SJCRH30 (cell line): ENCODE results near the gene MT1X. TPM values are rescaled to one million over a fixed set of nuclear protein-coding genes. Genes with fewer than 3 reads are reported as not detected.
A peak's percentile ranks its signal among the peaks of the same experiment; 100 is the strongest.

Source experiments
- DNase-seq, 2 experiments: peaks; one replicate each; pipeline ENCODE4 v3.0.0-alpha.2; 2015 to 2020
- H3K27ac ChIP-seq: fragments of 250-450 bp; sonication (Bioruptor Pico); 2 replicates; pipeline ENCODE4 v1.5.1; 2020; ENCODE audit warnings: mild to moderate bottlenecking, moderate library complexity
- H3K27me3 ChIP-seq: fragments of 250-450 bp; sonication (Bioruptor Pico); 2 replicates; pipeline ENCODE4 v1.5.1; 2020; ENCODE audit warnings: mild to moderate bottlenecking, moderate library complexity
- H3K36me3 ChIP-seq: fragments of 250-450 bp; sonication (Bioruptor Pico); 2 replicates; pipeline ENCODE4 v1.5.1; 2020; ENCODE audit warnings: mild to moderate bottlenecking, moderate library complexity
- H3K4me1 ChIP-seq: fragments of 250-450 bp; sonication (Bioruptor Pico); 2 replicates; pipeline ENCODE4 v1.5.1; 2020; ENCODE audit warnings: mild to moderate bottlenecking, moderate library complexity
- H3K4me3 ChIP-seq: fragments of 250-450 bp; sonication (Bioruptor Pico); 2 replicates; pipeline ENCODE4 v1.5.1; 2020; ENCODE audit warnings: mild to moderate bottlenecking, moderate library complexity
- H3K9me3 ChIP-seq: fragments of 250-450 bp; sonication (Bioruptor Pico); replicated peaks from 2 replicates; pipeline ENCODE4 v1.5.1; 2020; ENCODE audit warnings: mild to moderate bottlenecking, moderate library complexity
- total RNA-seq: library from RNA; depleted of rRNA; stranded (reverse); fragments of >200 nt; shearing (Covaris generic); gene quantifications from 2 replicates; pipeline ENCODE4 v1.2.3, GENCODE V29; 2014; rRNA removed

The MT1X gene
- total RNA-seq = 95.4 and 97.1 TPM in 2 replicates

GRCh38 chr16:56681939-56682702 is at the start of gene MT1X:
Gene MT1X (plus strand): TSS chr16:56682470. CDS start chr16:56682541, 71 bp downstream.
- H3K4me3 ChIP-seq = peak within 1 kb of the TSS; percentile 70
- no peaks in the 10 kb centered on the region for H3K36me3 ChIP-seq
- DNase-seq = peak; percentile 86 to 95
- H3K9me3 ChIP-seq = no peaks in the 10 kb centered on the region
- H3K4me1 ChIP-seq = peaks cover 8% of the 10 kb centered on the region
- H3K27me3 ChIP-seq = no peaks in the 10 kb centered on the region
- H3K27ac ChIP-seq = peak within 1 kb of the TSS; percentile 35

DNA sequence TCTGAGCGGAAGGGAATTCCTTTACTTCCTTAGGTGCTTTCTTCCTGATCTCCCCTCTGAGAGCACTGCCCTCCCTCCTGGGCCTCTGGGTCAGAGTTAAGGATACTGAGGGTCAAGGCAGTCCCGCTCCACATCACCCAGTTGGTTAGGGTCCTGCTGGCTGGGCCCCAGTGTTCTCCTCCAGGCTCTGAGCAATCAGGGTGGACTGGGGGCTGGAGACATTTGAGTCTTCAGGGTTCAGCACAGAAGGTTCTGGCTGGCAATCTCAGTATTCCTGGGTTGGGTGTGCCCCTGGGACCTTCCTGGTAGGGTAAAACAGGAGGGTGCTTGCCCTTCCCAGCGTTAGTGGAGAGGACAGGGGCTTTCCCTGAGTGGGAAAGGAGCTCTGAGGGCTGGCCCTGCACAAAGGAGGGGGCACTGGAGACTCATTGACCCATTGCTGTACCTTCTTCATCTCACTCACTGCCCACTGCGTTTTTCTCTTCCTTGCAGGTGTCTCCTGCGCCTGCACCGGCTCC is 49.4 kb upstream of the MT1X start:
- no peaks in the 10 kb centered on the region for H3K36me3 ChIP-seq
- no peak for DNase-seq
- no peaks in the 10 kb centered on the region for H3K9me3 ChIP-seq
- no peaks in the 10 kb centered on the region for H3K4me1 ChIP-seq
- H3K4me3 ChIP-seq = no peak overlapping the region
- no peak overlapping the region for H3K27ac ChIP-seq
- peaks cover 3% of the 10 kb centered on the region for H3K27me3 ChIP-seq

DNA sequence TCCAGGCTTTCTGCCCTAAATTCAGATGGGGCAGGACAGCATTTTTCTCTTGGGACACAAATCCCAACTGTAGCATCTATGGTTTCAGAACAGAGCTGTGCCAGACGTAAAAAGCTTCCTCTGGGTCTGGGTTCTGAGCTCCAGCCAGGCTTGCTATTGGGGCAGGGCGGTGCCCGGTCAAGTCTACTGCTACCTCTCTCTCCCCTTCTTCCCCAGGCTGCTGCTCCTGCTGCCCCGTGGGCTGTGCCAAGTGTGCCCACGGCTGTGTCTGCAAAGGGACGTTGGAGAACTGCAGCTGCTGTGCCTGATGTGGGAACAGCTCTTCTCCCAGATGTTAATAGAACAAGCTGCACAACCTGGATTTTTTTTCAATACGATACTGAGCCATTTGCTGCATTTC is 48.7 kb upstream of the MT1X start:
- H3K27ac ChIP-seq = no peak overlapping the region
- peaks cover 5% of the 10 kb centered on the region for H3K27me3 ChIP-seq
- H3K4me1 ChIP-seq = no peaks in the 10 kb centered on the region
- no peak for DNase-seq
- no peaks in the 10 kb centered on the region for H3K36me3 ChIP-seq
- H3K4me3 ChIP-seq = no peak overlapping the region
- H3K9me3 ChIP-seq = no peaks in the 10 kb centered on the region

GRCh38 chr16:56634715-56635440 is 47.4 kb upstream of the MT1X start:
- H3K27ac ChIP-seq = no peak overlapping the region
- H3K27me3 ChIP-seq = peaks cover 7% of the 10 kb centered on the region
- no peak overlapping the region for H3K4me3 ChIP-seq
- no peak for DNase-seq
- H3K9me3 ChIP-seq = no peaks in the 10 kb centered on the region
- no peaks in the 10 kb centered on the region for H3K4me1 ChIP-seq
- H3K36me3 ChIP-seq = no peaks in the 10 kb centered on the region

DNA sequence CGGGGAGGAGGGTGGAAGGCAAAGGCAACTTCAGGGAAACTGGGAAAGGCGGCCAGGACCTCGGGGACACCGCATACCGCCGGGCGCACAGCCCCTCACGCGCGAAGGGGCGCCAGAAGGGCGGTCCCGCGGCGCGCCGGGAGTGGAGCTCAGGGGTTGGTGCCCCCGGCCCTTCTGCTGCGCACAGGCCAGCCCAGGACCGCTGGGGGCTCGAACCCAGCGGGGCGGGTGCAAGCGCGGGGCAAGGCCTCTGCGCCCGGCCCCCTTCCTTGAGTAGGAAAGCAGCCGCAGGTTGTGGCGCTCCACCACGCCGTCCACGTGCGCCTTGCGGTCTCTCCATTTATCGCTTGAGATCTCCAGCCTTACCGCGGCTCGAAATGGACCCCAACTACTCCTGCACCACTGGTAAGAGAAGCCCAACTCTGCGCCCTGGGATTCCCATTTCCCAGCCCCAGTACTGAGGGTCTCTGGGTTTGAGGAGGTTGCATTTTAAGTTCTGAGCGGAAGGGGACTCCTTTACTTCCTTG is 46.8 kb upstream of the MT1X start:
- H3K9me3 ChIP-seq = no peaks in the 10 kb centered on the region
- no peaks in the 10 kb centered on the region for H3K36me3 ChIP-seq
- no peak overlapping the region for H3K27ac ChIP-seq
- no peaks in the 10 kb centered on the region for H3K4me1 ChIP-seq
- DNase-seq = no peak
- H3K4me3 ChIP-seq = no peak overlapping the region
- H3K27me3 ChIP-seq = peaks cover 7% of the 10 kb centered on the region

- H3K27me3 ChIP-seq = peaks cover 7% of the 10 kb centered on the region
- no peaks in the 10 kb centered on the region for H3K36me3 ChIP-seq
- no peak for DNase-seq
- no peak overlapping the region for H3K4me3 ChIP-seq
- no peaks in the 10 kb centered on the region for H3K4me1 ChIP-seq
- H3K9me3 ChIP-seq = no peaks in the 10 kb centered on the region
- H3K27ac ChIP-seq = no peak overlapping the region
These were observed 45.5 kb upstream of the MT1X start for GRCh38 chr16:56636616-56637413.

DNA sequence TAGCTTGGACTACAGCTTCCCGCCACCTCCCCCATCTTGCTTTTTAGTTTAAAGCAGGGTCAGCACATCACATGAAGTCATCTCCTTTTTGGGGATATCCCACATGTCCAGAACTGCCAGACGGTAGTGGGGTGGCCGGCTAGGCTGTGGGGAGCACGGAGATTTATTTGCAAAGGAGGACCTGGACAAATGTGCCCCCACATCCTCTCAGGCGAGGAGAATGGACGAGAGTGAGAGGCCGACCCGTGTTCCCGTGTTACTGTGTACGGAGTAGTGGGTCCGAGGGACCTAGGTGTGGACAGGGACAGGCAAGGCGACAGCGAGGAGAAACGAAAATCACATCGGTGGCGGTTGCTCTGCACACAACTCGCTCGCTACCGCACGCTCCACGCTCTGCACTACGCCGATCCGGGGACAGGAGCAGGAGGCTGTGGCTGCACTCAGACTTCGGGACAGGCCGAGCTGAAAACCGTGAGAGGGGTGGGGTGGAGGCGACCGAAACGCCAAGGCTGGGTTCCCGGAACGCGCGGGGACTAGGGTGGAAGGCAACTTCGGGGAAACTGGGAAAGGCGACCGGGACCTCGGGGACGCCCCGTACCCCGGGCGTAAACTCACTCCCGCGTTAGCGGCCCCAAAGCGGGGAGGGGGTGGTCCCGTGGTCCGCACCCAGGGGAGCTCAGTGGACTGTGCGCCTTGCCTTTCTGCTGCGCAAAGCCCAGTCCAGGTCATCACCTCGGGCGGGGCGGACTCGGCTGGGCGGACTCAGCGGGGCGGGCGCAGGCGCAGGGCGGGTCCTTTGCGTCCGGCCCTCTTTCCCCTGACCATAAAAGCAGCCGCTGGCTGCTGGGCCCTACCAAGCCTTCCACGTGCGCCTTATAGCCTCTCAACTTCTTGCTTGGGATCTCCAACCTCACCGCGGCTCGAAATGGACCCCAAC is 44.2 kb upstream of the MT1X start, which contains the start of gene MT1A:
Gene MT1A (plus strand): TSS at position 853 of the 937 bp plus-strand sequence. CDS start 73 bp downstream, at position 926.
- Histone ChIP-seq H3K4me1 (no peaks in the 10 kb centered on the region), H3K9me3 (no peaks in the 10 kb centered on the region), H3K4me3 (no peak within 1 kb of the TSS), H3K27me3 (peaks cover 4% of the 10 kb centered on the region), H3K36me3 (no peaks in the 10 kb centered on the region), H3K27ac (no peak within 1 kb of the TSS)
- DNase-seq = no peak

DNA sequence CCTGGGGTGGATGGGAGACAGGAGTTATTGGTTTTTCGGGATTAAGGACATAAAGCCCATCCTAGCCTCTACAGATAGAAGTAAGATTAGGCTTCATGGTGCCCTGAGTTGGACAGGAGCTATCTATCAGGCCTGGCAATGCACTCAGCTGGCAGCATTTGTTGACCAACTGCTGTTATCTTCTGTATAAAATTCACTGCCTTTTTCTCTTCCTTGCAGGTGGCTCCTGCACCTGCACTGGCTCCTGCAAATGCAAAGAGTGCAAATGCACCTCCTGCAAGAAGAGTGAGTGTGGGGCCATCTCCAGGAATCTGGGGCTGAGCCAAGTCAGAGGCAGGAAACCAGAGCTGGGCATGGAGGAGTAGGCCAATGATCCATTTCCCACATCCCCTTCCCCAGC is 43.2 kb upstream of the MT1X start:
- Histone ChIP-seq H3K27ac (no peak overlapping the region), H3K27me3 (peaks cover 4% of the 10 kb centered on the region), H3K36me3 (no peaks in the 10 kb centered on the region), H3K9me3 (no peaks in the 10 kb centered on the region), H3K4me3 (no peak overlapping the region), H3K4me1 (no peaks in the 10 kb centered on the region)
- no peak for DNase-seq

GRCh38 chr16:56640076-56640475 is 42.2 kb upstream of the MT1X start:
- H3K9me3 ChIP-seq = no peaks in the 10 kb centered on the region
- no peak for DNase-seq
- H3K27me3 ChIP-seq = peaks cover 8% of the 10 kb centered on the region
- no peak overlapping the region for H3K27ac ChIP-seq
- H3K4me1 ChIP-seq = no peaks in the 10 kb centered on the region
- no peak overlapping the region for H3K4me3 ChIP-seq
- no peaks in the 10 kb centered on the region for H3K36me3 ChIP-seq

- H3K27ac ChIP-seq = no peak overlapping the region
- no peaks in the 10 kb centered on the region for H3K36me3 ChIP-seq
- H3K27me3 ChIP-seq = peaks cover 15% of the 10 kb centered on the region
- no peak for DNase-seq
- H3K9me3 ChIP-seq = no peaks in the 10 kb centered on the region
- no peaks in the 10 kb centered on the region for H3K4me1 ChIP-seq
- H3K4me3 ChIP-seq = no peak overlapping the region
These were observed 41.1 kb upstream of the MT1X start for GRCh38 chr16:56641166-56641565.

- Histone ChIP-seq H3K36me3 (no peaks in the 10 kb centered on the region), H3K27me3 (peaks cover 28% of the 10 kb centered on the region), H3K4me3 (no peak overlapping the region), H3K9me3 (no peaks in the 10 kb centered on the region), H3K4me1 (no peaks in the 10 kb centered on the region), H3K27ac (no peak overlapping the region)
- no peak for DNase-seq
These were observed 39.0 kb upstream of the MT1X start for GRCh38 chr16:56643080-56643778.

- DNase-seq = no peak
- H3K36me3 ChIP-seq = no peaks in the 10 kb centered on the region
- H3K4me1 ChIP-seq = no peaks in the 10 kb centered on the region
- no peak overlapping the region for H3K4me3 ChIP-seq
- H3K27ac ChIP-seq = no peak overlapping the region
- H3K9me3 ChIP-seq = no peaks in the 10 kb centered on the region
- peaks cover 24% of the 10 kb centered on the region for H3K27me3 ChIP-seq
These were observed 38.4 kb upstream of the MT1X start for GRCh38 chr16:56643833-56644232.

- Histone ChIP-seq H3K27me3 (peaks cover 24% of the 10 kb centered on the region), H3K4me1 (no peaks in the 10 kb centered on the region), H3K9me3 (no peaks in the 10 kb centered on the region), H3K27ac (no peak overlapping the region), H3K4me3 (no peak overlapping the region), H3K36me3 (no peaks in the 10 kb centered on the region; the same call in 1 of the 2 replicates)
- no peak for DNase-seq
These were observed 37.0 kb upstream of the MT1X start for GRCh38 chr16:56645311-56645710.
